Activated T-cell treated with anti-CD3 and anti-CD28 coated beads, Interleukin-2, amount 50 U/mL, for 4 hours (primary cell): ENCODE measurements around the gene CCDC15. TPM values are rescaled to one million over a fixed set of nuclear protein-coding genes. Genes with fewer than 3 reads are reported as not detected.
"Not testable (repeated sequence)": the region's sequence is repeated elsewhere in the genome, so short reads cannot be mapped to it uniquely, and the experiment has no call there.

Experiments used
- ATAC-seq, 2 donors: fragments of 200-7000 bp; cut with Tn5 transposase; one replicate each; pipeline ENCODE4 v1.10.0; 2021
- DNase-seq: peaks from one replicate; pipeline ENCODE4 v3.0.0-alpha.2; 2020
- H3K27me3 Mint-ChIP-seq: one replicate; pipeline ENCODE4 v1.8.0; 2021; ENCODE audit warnings: low read depth, mixed read lengths
- H3K36me3 Mint-ChIP-seq: one replicate; pipeline ENCODE4 v1.8.0; 2022; ENCODE audit warnings: mixed read lengths; ENCODE audit not compliant: insufficient read depth
- H3K4me1 Mint-ChIP-seq: one replicate; pipeline ENCODE4 v1.8.0; 2021; ENCODE audit warnings: low read depth, mixed read lengths
- H3K4me3 Mint-ChIP-seq: one replicate; pipeline ENCODE4 v1.8.0; 2021; ENCODE audit warnings: mild to moderate bottlenecking, moderate library complexity, mixed read lengths
- H3K9me3 Mint-ChIP-seq: one replicate; pipeline ENCODE4 v1.8.0; 2021; ENCODE audit warnings: mixed read lengths
- total RNA-seq, 3 donors: library from RNA; stranded (reverse); gene quantifications; one replicate each; pipeline ENCODE4 v1.2.1, GENCODE V29; 2021

Gene CCDC15
- total RNA-seq, 3 donors from 2014 or later: 1.4 to 1.6 (median 1.4) TPM

GRCh38 chr11:125001079-125001778, 47.2 kb downstream of the CCDC15 start:
- ATAC-seq (no peak), DNase-seq (no peak)
- peaks cover 37% of the 10 kb centered on the region for H3K36me3 Mint-ChIP-seq
- H3K9me3 Mint-ChIP-seq: peaks cover 12% of the 10 kb centered on the region
- H3K4me1 Mint-ChIP-seq: no peaks in the 10 kb centered on the region
- H3K27me3 Mint-ChIP-seq: no peaks in the 10 kb centered on the region
- H3K4me3 Mint-ChIP-seq: no peak overlapping the region

GRCh38 chr11:125001849-125002248, 47.8 kb downstream of the CCDC15 start:
- peaks cover 12% of the 10 kb centered on the region for H3K9me3 Mint-ChIP-seq
- peaks cover 37% of the 10 kb centered on the region for H3K36me3 Mint-ChIP-seq
- ATAC-seq (no peak), DNase-seq (no peak)
- H3K4me1 Mint-ChIP-seq: no peaks in the 10 kb centered on the region
- H3K4me3 Mint-ChIP-seq: no peak overlapping the region
- no peaks in the 10 kb centered on the region for H3K27me3 Mint-ChIP-seq

GRCh38 chr11:125005491-125005890, 51.5 kb downstream of the CCDC15 start:
- Mint-ChIP-seq H3K4me3 (no peak overlapping the region), H3K27me3 (no peaks in the 10 kb centered on the region), H3K4me1 (no peaks in the 10 kb centered on the region), H3K9me3 (peaks cover 17% of the 10 kb centered on the region), H3K36me3 (peaks cover 47% of the 10 kb centered on the region)
- no peak for ATAC-seq
- no peak for DNase-seq

- Mint-ChIP-seq H3K27me3 (no peaks in the 10 kb centered on the region), H3K36me3 (peaks cover 13% of the 10 kb centered on the region), H3K9me3 (no peaks in the 10 kb centered on the region), H3K4me1 (no peaks in the 10 kb centered on the region), H3K4me3 (no peak overlapping the region)
- ATAC-seq (no peak), DNase-seq (no peak)
These were observed 62.4 kb downstream of the CCDC15 start for GRCh38 chr11:125016413-125016812.

GRCh38 chr11:125020342-125020741, 66.3 kb downstream of the CCDC15 start:
- Mint-ChIP-seq H3K9me3 (no peaks in the 10 kb centered on the region), H3K4me3 (no peak overlapping the region), H3K27me3 (no peaks in the 10 kb centered on the region), H3K4me1 (no peaks in the 10 kb centered on the region), H3K36me3 (no peaks in the 10 kb centered on the region)
- DNase-seq (no peak), ATAC-seq (no peak)

- H3K9me3 Mint-ChIP-seq: no peaks in the 10 kb centered on the region
- ATAC-seq (no peak), DNase-seq (no peak)
- no peak overlapping the region for H3K4me3 Mint-ChIP-seq
- H3K27me3 Mint-ChIP-seq: no peaks in the 10 kb centered on the region
- H3K4me1 Mint-ChIP-seq: no peaks in the 10 kb centered on the region
- peaks cover 2% of the 10 kb centered on the region for H3K36me3 Mint-ChIP-seq
These were observed 68.5 kb downstream of the CCDC15 start for GRCh38 chr11:125022551-125022950.

GRCh38 chr11:125025968-125026367, 72.0 kb downstream of the CCDC15 start:
- Mint-ChIP-seq H3K27me3 (no peaks in the 10 kb centered on the region), H3K4me3 (no peak overlapping the region), H3K9me3 (no peaks in the 10 kb centered on the region), H3K36me3 (peaks cover 15% of the 10 kb centered on the region), H3K4me1 (no peaks in the 10 kb centered on the region)
- ATAC-seq (no peak), DNase-seq (no peak)

- peaks cover 10% of the 10 kb centered on the region for H3K9me3 Mint-ChIP-seq
These were observed 75.4 kb downstream of the CCDC15 start for GRCh38 chr11:125029431-125029830.

GRCh38 chr11:125036933-125037332, 82.9 kb downstream of the CCDC15 start:
- H3K27me3 Mint-ChIP-seq: no peaks in the 10 kb centered on the region
- H3K4me3 Mint-ChIP-seq: no peak overlapping the region
- ATAC-seq (peak; percentile 59 to 75), DNase-seq (no peak)
- no peaks in the 10 kb centered on the region for H3K4me1 Mint-ChIP-seq
- peaks cover 23% of the 10 kb centered on the region for H3K36me3 Mint-ChIP-seq
- peaks cover 20% of the 10 kb centered on the region for H3K9me3 Mint-ChIP-seq

More at GRCh38 chr11:125029431-125029830, 75.4 kb downstream of the CCDC15 start:
- not testable (repeated sequence) for H3K4me1 Mint-ChIP-seq, ATAC-seq, H3K27me3 Mint-ChIP-seq, DNase-seq, H3K4me3 Mint-ChIP-seq
- H3K36me3 Mint-ChIP-seq: peaks cover 26% of the 10 kb centered on the region

- Mint-ChIP-seq H3K27me3 (no peaks in the 10 kb centered on the region), H3K9me3 (peaks cover 3% of the 10 kb centered on the region), H3K4me1 (no peaks in the 10 kb centered on the region), H3K4me3 (no peak overlapping the region), H3K36me3 (no peaks in the 10 kb centered on the region)
- DNase-seq: no peak
- ATAC-seq: no peak
These were observed 95.3 kb downstream of the CCDC15 start for GRCh38 chr11:125049164-125049792.

GRCh38 chr11:125052047-125052446, 98.0 kb downstream of the CCDC15 start:
- ATAC-seq (no peak), DNase-seq (no peak)
- no peaks in the 10 kb centered on the region for H3K27me3 Mint-ChIP-seq
- no peak overlapping the region for H3K4me3 Mint-ChIP-seq
- H3K9me3 Mint-ChIP-seq: no peaks in the 10 kb centered on the region
- no peaks in the 10 kb centered on the region for H3K36me3 Mint-ChIP-seq
- no peaks in the 10 kb centered on the region for H3K4me1 Mint-ChIP-seq

- Mint-ChIP-seq H3K27me3 (no peaks in the 10 kb centered on the region), H3K4me3 (no peak overlapping the region), H3K4me1 (no peaks in the 10 kb centered on the region), H3K36me3 (no peaks in the 10 kb centered on the region), H3K9me3 (no peaks in the 10 kb centered on the region)
- no peak for ATAC-seq
- no peak for DNase-seq
These were observed 99.2 kb downstream of the CCDC15 start for GRCh38 chr11:125053167-125053566.

GRCh38 chr11:125055107-125055715, 101.2 kb downstream of the CCDC15 start:
- DNase-seq: no peak
- Mint-ChIP-seq H3K4me3 (no peak overlapping the region), H3K4me1 (no peaks in the 10 kb centered on the region), H3K9me3 (no peaks in the 10 kb centered on the region), H3K36me3 (no peaks in the 10 kb centered on the region), H3K27me3 (no peaks in the 10 kb centered on the region)
- no peak for ATAC-seq

- H3K27me3 Mint-ChIP-seq, H3K9me3 Mint-ChIP-seq, ATAC-seq, DNase-seq, H3K36me3 Mint-ChIP-seq, H3K4me1 Mint-ChIP-seq, H3K4me3 Mint-ChIP-seq: not testable (repeated sequence)
These were observed 102.1 kb downstream of the CCDC15 start for GRCh38 chr11:125056111-125056510.
